ENCODE results near the gene APOF. TPM values are rescaled to one million over a fixed set of nuclear protein-coding genes. Genes with fewer than 3 reads are reported as not detected.

APOF gene
- total and polyA plus RNA-seq, 2 of the 8 experiments (the other 6 are each of a cell fraction or from before 2014, with no cell fraction given): not detected

DNA sequence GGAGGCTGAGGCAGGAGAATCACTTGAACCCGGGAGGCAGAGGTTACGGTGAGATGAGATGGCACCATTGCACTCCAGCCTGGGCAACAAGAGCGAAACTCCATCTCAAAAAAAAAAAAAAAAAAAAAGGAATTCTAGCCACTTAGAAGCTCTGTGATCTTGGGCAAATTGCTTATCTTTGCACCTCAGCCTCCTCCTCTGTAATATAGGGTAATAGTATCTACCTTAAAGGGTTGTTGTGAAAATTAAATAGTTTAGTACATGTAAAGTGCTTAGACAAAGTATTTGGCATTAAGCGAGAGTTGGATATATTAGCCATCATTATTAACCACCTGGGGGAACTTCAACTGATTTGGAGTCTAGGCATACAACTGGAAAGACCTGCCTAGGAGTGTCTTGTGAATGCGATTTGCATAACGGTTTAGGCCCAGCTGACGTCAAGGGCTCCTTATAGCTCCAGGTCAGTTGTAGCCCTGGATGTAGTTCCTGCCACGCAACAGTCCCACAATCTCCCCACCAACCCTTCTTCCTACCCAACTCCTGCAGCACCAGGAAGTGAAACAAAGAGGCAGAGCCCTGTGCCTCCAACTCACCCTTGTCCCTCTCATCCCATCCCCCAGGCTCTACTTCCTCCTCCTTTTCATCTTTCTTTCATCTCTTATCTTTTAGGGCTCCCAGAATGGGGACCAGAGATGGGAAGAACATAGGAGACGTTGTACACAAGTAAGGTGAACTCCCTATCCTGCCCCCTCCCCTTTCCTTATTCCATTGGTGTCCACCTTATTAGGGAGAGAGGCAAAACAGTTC lies 26.1 kb downstream of the APOF start:
- CTCF ChIA-PET (ENCODE audit: partially characterized antibody): interaction anchor here (0.6 to 7.2 kb wide), 9 partner anchors 10 to 165 kb away, joined by 3 to 38 read pairs (median 3); partner anchors contain the start of gene CNPY2
- Histone ChIP-seq H2BK5ac (ENCODE audit: low read depth, low read length) (peak overlapping the region; percentile 55; the same call in 1 of the 2 replicates), H3K4me2 (ENCODE audit: insufficient read depth in 1 of 2, low read depth in 2 of 2, low read length in 2 of 2) (no peak overlapping the region), H3K56ac (replicated peaks; ENCODE audit: insufficient read length, low read depth, low read length) (no peak overlapping the region), H2AFZ (ENCODE audit: low read length) (no peak overlapping the region), H2BK120ac (replicated peaks; ENCODE audit: low read depth, low read length) (no peak overlapping the region), H2BK20ac (ENCODE audit: low read length) (no peak overlapping the region), H3K9me3 (ENCODE audit: insufficient read depth in 2 of 2, low read depth in 1 of 2, low read length in 1 of 2) (no peaks in the 10 kb centered on the region), H3K4me3 (ENCODE audit: extremely low read depth in 1 of 4, insufficient read depth in 2 of 4, low read depth in 3 of 4, low read length in 4 of 4) (no peak overlapping the region), H3K27me3 (replicated peaks in 1 of 4; ENCODE audit: control insufficient read depth in 3 of 4, extremely low read depth in 1 of 4, insufficient read depth in 3 of 4, low read length in 3 of 4) (no peaks in the 10 kb centered on the region), H3K4ac (replicated peaks; ENCODE audit: insufficient read length, low read depth, low read length) (no peak overlapping the region), H2BK12ac (ENCODE audit: low read depth, low read length) (peak overlapping the region; percentile 3; the same call in 1 of the 2 replicates), H3K36me3 (ENCODE audit: control insufficient read depth in 2 of 4, insufficient read depth in 4 of 4, low read length in 3 of 4) (no peaks in the 10 kb centered on the region), H2AK5ac (ENCODE audit: low read depth, low read length) (no peak overlapping the region), H3K23me2 (ENCODE audit: low read depth, low read length) (peaks cover 7% of the 10 kb centered on the region; the same call in 1 of the 2 replicates), H4K8ac (ENCODE audit: extremely low read depth, insufficient read depth, low read length) (no peak overlapping the region), H3K27ac (ENCODE audit: low read depth, low read length) (no peak overlapping the region), H2BK15ac (ENCODE audit: low read length) (no peak overlapping the region; the same call in 1 of the 2 replicates), H3K18ac (ENCODE audit: extremely low read depth, low read length) (no peak overlapping the region), H4K91ac (replicated peaks; ENCODE audit: insufficient read length, low read length) (peak overlapping the region; percentile 22), H3K23ac (ENCODE audit: insufficient read length) (no peak overlapping the region), H3K9ac (replicated peaks in 1 of 4; ENCODE audit: extremely low read depth in 1 of 4, low read depth in 3 of 4, low read length in 3 of 4) (no peak overlapping the region), H3K14ac (ENCODE audit: insufficient read length) (no peak overlapping the region), H4K5ac (ENCODE audit: insufficient read length, low read depth, low read length) (no peak overlapping the region), H3K79me1 (ENCODE audit: low read depth, low read length) (no peaks in the 10 kb centered on the region), H3K79me2 (ENCODE audit: control insufficient read depth in 1 of 2, insufficient read depth in 2 of 2, low read length in 2 of 2) (no peaks in the 10 kb centered on the region), H3K4me1 (replicated peaks in 1 of 4; ENCODE audit: control insufficient read depth in 3 of 4, insufficient read depth in 4 of 4, low read length in 3 of 4) (peaks cover 9 to 26% (median 16%) of the 10 kb centered on the region in 4 experiments), H4K20me1 (replicated peaks in 1 of 2; ENCODE audit: control insufficient read depth in 1 of 2, insufficient read depth in 2 of 2, low read length in 2 of 2) (no peaks in the 10 kb centered on the region)
- 93% methylated on average over 9 of the region's 9 CpGs; no CpG with 5 or more reads in 1 of the 2 experiments for WGBS, 2 experiments (ENCODE audit: extremely low coverage in 1 of 2, insufficient coverage in 1 of 2, insufficient read length in 1 of 2, insufficient replicate concordance in 2 of 2, low coverage in 1 of 2, low lambda C conversion rate in 2 of 2, missing lambda C conversion rate in 1 of 2)
- DNase-seq (ENCODE audit: low read depth in 1 of 2, low spot score in 2 of 2): no peak
- FAIRE-seq: no peak
- POLR2A ChIA-PET (ENCODE audit: partially characterized antibody): interaction anchor here (0.8 to 7.2 kb wide), 8 partner anchors 16 to 126 kb away, joined by 3 to 55 read pairs (median 4); partner anchors contain the start of genes ANKRD52, CNPY2 and STAT2
- no peak for TF ChIP-seq CREB1 (IDR thresholded peaks at IDR 0.05)
